Measurements from ENCODE around the gene CRIP1. TPM values are rescaled to one million over a fixed set of nuclear protein-coding genes. Genes with fewer than 3 reads are reported as not detected.

Gene CRIP1
- polyA plus RNA-seq, 3 donors = 688 to 2,084 (median 1,032) TPM

GRCh38 chr14:105467942-105468471 lies 18.7 kb upstream of the CRIP1 start:
- no peak for TF ChIP-seq CTCF (IDR thresholded peaks at IDR 0.05)

GRCh38 chr14:105468621-105469241 lies 18.0 kb upstream of the CRIP1 start:
- Histone ChIP-seq H2AFZ (ENCODE audit: insufficient read depth, low read depth, low read length, poor library complexity, severe bottlenecking) (no peak overlapping the region), H3K4me2 (replicated peaks; ENCODE audit: extremely low read depth, low read length, poor library complexity, severe bottlenecking) (no peak overlapping the region), H3K36me3 (replicated peaks in 1 of 2; ENCODE audit: control insufficient read depth in 1 of 2, insufficient read depth in 2 of 2, low read length in 2 of 2) (peaks cover 45 to 47% of the 10 kb centered on the region in 2 donors), H3K4me3 (replicated peaks in 1 of 3; ENCODE audit: low read depth in 2 of 3, low read length in 3 of 3) (no peak overlapping the region), H3K9ac (ENCODE audit: insufficient read depth, low read length, poor library complexity, severe bottlenecking) (no peak overlapping the region), H4K20me1 (ENCODE audit: insufficient read depth, low read length) (no peaks in the 10 kb centered on the region), H3K79me2 (ENCODE audit: insufficient read depth, low read length) (no peaks in the 10 kb centered on the region), H3K9me3 (replicated peaks in 1 of 2; ENCODE audit: control insufficient read depth in 1 of 2, insufficient read depth in 1 of 2, low read length in 2 of 2) (no peaks in the 10 kb centered on the region), H3K4me1 (ENCODE audit: control insufficient read depth in 1 of 2, insufficient read depth in 2 of 2, low read length in 2 of 2) (peaks cover 5 to 6% of the 10 kb centered on the region in 2 donors), H3K27me3 (ENCODE audit: control insufficient read depth in 2 of 2, insufficient read depth in 2 of 2, low read length in 2 of 2) (peaks cover 3 to 11% of the 10 kb centered on the region in 2 donors), H3K27ac (ENCODE audit: low read depth in 1 of 2, low read length in 2 of 2) (no peak overlapping the region)
- H3K27me3 Mint-ChIP-seq (ENCODE audit: low read depth in 3 of 3) = peaks cover 8 to 15% (median 8%) of the 10 kb centered on the region in 3 donors
- WGBS (ENCODE audit: insufficient coverage) = 94% methylated on average over 14 of the region's 19 CpGs
- no peak for DNase-seq
- no peaks in the 10 kb centered on the region for H3K9me3 Mint-ChIP-seq
- intact Hi-C loops (cut with micrococcal nuclease) = no loop called here
- H3K4me3 Mint-ChIP-seq = no peak overlapping the region
- no peak overlapping the region for H3K27ac Mint-ChIP-seq
- peaks cover 5% of the 10 kb centered on the region for H3K4me1 Mint-ChIP-seq
- peaks cover 15 to 31% of the 10 kb centered on the region in 2 donors for H3K36me3 Mint-ChIP-seq
- no peak for TF ChIP-seq CTCF (IDR thresholded peaks at IDR 0.05)

More at GRCh38 chr14:105467942-105468471, 18.7 kb upstream of the CRIP1 start:
- Mint-ChIP-seq H3K9me3 (no peaks in the 10 kb centered on the region), H3K4me1 (no peaks in the 10 kb centered on the region), H3K4me3 (no peak overlapping the region), H3K27ac (no peak overlapping the region), H3K27me3 (ENCODE audit: low read depth in 3 of 3) (peaks cover 3 to 9% (median 3%) of the 10 kb centered on the region in 3 donors), H3K36me3 (peaks cover 20 to 38% of the 10 kb centered on the region in 2 donors)
- H3K4me2 ChIP-seq (replicated peaks; ENCODE audit: extremely low read depth, low read length, poor library complexity, severe bottlenecking) = no peak overlapping the region
- H3K9me3 ChIP-seq (replicated peaks in 1 of 2; ENCODE audit: control insufficient read depth in 1 of 2, insufficient read depth in 1 of 2, low read length in 2 of 2) = no peaks in the 10 kb centered on the region
- DNase-seq = no peak
- H3K79me2 ChIP-seq (ENCODE audit: insufficient read depth, low read length) = no peaks in the 10 kb centered on the region
- no peaks in the 10 kb centered on the region for H3K4me1 ChIP-seq (ENCODE audit: control insufficient read depth in 1 of 2, insufficient read depth in 2 of 2, low read length in 2 of 2)
- peaks cover 0 to 4% of the 10 kb centered on the region in 2 donors for H3K27me3 ChIP-seq (ENCODE audit: control insufficient read depth in 2 of 2, insufficient read depth in 2 of 2, low read length in 2 of 2)
- 94% methylated on average over 22 of the region's 22 CpGs for WGBS (ENCODE audit: insufficient coverage)
- intact Hi-C loops (cut with micrococcal nuclease) = no loop called here
- H2AFZ ChIP-seq (ENCODE audit: insufficient read depth, low read depth, low read length, poor library complexity, severe bottlenecking) = no peak overlapping the region
- no peak overlapping the region for H3K4me3 ChIP-seq (replicated peaks in 1 of 3; ENCODE audit: low read depth in 2 of 3, low read length in 3 of 3)
- no peak overlapping the region for H3K9ac ChIP-seq (ENCODE audit: insufficient read depth, low read length, poor library complexity, severe bottlenecking)
- peaks cover 52 to 54% of the 10 kb centered on the region in 2 donors for H3K36me3 ChIP-seq (replicated peaks in 1 of 2; ENCODE audit: control insufficient read depth in 1 of 2, insufficient read depth in 2 of 2, low read length in 2 of 2)
- H4K20me1 ChIP-seq (ENCODE audit: insufficient read depth, low read length) = no peaks in the 10 kb centered on the region
- H3K27ac ChIP-seq (ENCODE audit: low read depth in 1 of 2, low read length in 2 of 2) = no peak overlapping the region

Measured in CD14-positive monocyte (primary cell).